Panc1 (cell line): ENCODE measurements around the gene MRPL54.

Source experiments
- CTCF ChIP-seq: fragments of 450-650 bp; IDR thresholded peaks from 2 replicates; pipeline ENCODE4 v1.5.1; 2017; ENCODE audit warnings: mild to moderate bottlenecking
- POLR2AphosphoS5 ChIP-seq: IDR thresholded peaks from 2 replicates; pipeline ENCODE4 v1.6.1; 2012; ENCODE audit warnings: mild to moderate bottlenecking, low read depth, low read length, moderate library complexity
- SIN3A ChIP-seq: IDR thresholded peaks from 2 replicates; pipeline ENCODE4 v1.6.1; 2012; ENCODE audit warnings: low read depth, mild to moderate bottlenecking, low read length, moderate library complexity, borderline replicate concordance; ENCODE audit not compliant: insufficient read depth
- TCF7L2 ChIP-seq: IDR thresholded peaks from 2 replicates; pipeline ENCODE4 v1.6.1; 2011; ENCODE audit warnings: mild to moderate bottlenecking, low read depth, low read length, inconsistent platforms
- TF ChIP-seq, protein P1 (sequence below), 2 experiments: IDR thresholded peaks; 2 replicates each; pipeline ENCODE4 v1.6.1; 2011 to 2012; ENCODE audit warnings: low read depth in 2 of 2, control low read depth in 1 of 2, low read length in 1 of 2, mild to moderate bottlenecking in 1 of 2, moderate library complexity in 1 of 2; ENCODE audit not compliant: insufficient read depth in 1 of 2

- TF ChIP-seq CTCF (no peak), POLR2AphosphoS5 (no peak), SIN3A (no peak), TCF7L2 (no peak)
- TF ChIP-seq, protein P1, sequence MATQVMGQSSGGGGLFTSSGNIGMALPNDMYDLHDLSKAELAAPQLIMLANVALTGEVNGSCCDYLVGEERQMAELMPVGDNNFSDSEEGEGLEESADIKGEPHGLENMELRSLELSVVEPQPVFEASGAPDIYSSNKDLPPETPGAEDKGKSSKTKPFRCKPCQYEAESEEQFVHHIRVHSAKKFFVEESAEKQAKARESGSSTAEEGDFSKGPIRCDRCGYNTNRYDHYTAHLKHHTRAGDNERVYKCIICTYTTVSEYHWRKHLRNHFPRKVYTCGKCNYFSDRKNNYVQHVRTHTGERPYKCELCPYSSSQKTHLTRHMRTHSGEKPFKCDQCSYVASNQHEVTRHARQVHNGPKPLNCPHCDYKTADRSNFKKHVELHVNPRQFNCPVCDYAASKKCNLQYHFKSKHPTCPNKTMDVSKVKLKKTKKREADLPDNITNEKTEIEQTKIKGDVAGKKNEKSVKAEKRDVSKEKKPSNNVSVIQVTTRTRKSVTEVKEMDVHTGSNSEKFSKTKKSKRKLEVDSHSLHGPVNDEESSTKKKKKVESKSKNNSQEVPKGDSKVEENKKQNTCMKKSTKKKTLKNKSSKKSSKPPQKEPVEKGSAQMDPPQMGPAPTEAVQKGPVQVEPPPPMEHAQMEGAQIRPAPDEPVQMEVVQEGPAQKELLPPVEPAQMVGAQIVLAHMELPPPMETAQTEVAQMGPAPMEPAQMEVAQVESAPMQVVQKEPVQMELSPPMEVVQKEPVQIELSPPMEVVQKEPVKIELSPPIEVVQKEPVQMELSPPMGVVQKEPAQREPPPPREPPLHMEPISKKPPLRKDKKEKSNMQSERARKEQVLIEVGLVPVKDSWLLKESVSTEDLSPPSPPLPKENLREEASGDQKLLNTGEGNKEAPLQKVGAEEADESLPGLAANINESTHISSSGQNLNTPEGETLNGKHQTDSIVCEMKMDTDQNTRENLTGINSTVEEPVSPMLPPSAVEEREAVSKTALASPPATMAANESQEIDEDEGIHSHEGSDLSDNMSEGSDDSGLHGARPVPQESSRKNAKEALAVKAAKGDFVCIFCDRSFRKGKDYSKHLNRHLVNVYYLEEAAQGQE (IDR thresholded peaks at IDR 0.05; ENCODE audit: insufficient read depth in 1 of 2, low read depth in 2 of 2, low read length in 1 of 2), result no peak
These were observed 8.8 kb downstream of the MRPL54 start for GRCh38 chr19:3771000-3771905.
